ENCODE measurements around the gene SAMD4A. TPM values are rescaled to one million over a fixed set of nuclear protein-coding genes. Genes with fewer than 3 reads are reported as not detected.

The SAMD4A gene
- total RNA-seq, 1 donor from 2014 or later, result 57.0 TPM

- no peak for DNase-seq (ENCODE audit: low spot score)
- Mint-ChIP-seq H3K27me3 (ENCODE audit: low read depth) (no peaks in the 10 kb centered on the region), H3K4me3 (ENCODE audit: unreplicated experiment) (no peak overlapping the region), H3K36me3 (ENCODE audit: low read depth) (peaks cover 25% of the 10 kb centered on the region), H3K9me3 (ENCODE audit: low read depth) (no peaks in the 10 kb centered on the region), H3K27ac (ENCODE audit: unreplicated experiment) (no peak overlapping the region), H3K4me1 (ENCODE audit: low read depth) (peaks cover 27% of the 10 kb centered on the region)
- TF ChIP-seq, protein P1, sequence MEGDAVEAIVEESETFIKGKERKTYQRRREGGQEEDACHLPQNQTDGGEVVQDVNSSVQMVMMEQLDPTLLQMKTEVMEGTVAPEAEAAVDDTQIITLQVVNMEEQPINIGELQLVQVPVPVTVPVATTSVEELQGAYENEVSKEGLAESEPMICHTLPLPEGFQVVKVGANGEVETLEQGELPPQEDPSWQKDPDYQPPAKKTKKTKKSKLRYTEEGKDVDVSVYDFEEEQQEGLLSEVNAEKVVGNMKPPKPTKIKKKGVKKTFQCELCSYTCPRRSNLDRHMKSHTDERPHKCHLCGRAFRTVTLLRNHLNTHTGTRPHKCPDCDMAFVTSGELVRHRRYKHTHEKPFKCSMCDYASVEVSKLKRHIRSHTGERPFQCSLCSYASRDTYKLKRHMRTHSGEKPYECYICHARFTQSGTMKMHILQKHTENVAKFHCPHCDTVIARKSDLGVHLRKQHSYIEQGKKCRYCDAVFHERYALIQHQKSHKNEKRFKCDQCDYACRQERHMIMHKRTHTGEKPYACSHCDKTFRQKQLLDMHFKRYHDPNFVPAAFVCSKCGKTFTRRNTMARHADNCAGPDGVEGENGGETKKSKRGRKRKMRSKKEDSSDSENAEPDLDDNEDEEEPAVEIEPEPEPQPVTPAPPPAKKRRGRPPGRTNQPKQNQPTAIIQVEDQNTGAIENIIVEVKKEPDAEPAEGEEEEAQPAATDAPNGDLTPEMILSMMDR (IDR thresholded peaks at IDR 0.05), result no peak
These were observed 194.1 kb downstream of the SAMD4A start for GRCh38 chr14:54760866-54761575.

- Mint-ChIP-seq H3K4me1 (ENCODE audit: low read depth) (peaks cover 27% of the 10 kb centered on the region), H3K9me3 (ENCODE audit: low read depth) (no peaks in the 10 kb centered on the region), H3K27ac (ENCODE audit: unreplicated experiment) (peak overlapping the region; percentile 25), H3K27me3 (ENCODE audit: low read depth) (no peaks in the 10 kb centered on the region), H3K4me3 (ENCODE audit: unreplicated experiment) (no peak overlapping the region), H3K36me3 (ENCODE audit: low read depth) (peaks cover 30% of the 10 kb centered on the region)
- TF ChIP-seq, protein P1 (IDR thresholded peaks at IDR 0.05), result no peak
- DNase-seq (ENCODE audit: low spot score), result no peak
These were observed 194.9 kb downstream of the SAMD4A start for GRCh38 chr14:54761835-54762234.

- peak overlapping the region; percentile 82 for H3K27ac Mint-ChIP-seq (ENCODE audit: unreplicated experiment)
- peaks cover 27% of the 10 kb centered on the region for H3K4me1 Mint-ChIP-seq (ENCODE audit: low read depth)
- DNase-seq (ENCODE audit: low spot score), result no peak
- no peaks in the 10 kb centered on the region for H3K27me3 Mint-ChIP-seq (ENCODE audit: low read depth)
- H3K9me3 Mint-ChIP-seq (ENCODE audit: low read depth), result no peaks in the 10 kb centered on the region
- H3K4me3 Mint-ChIP-seq (ENCODE audit: unreplicated experiment), result no peak overlapping the region
- H3K36me3 Mint-ChIP-seq (ENCODE audit: low read depth), result peaks cover 31% of the 10 kb centered on the region
- TF ChIP-seq, protein P1 (IDR thresholded peaks at IDR 0.05), result no peak
These were observed 195.4 kb downstream of the SAMD4A start for GRCh38 chr14:54762296-54762695.

GRCh38 chr14:54763761-54764160 is 196.8 kb downstream of the SAMD4A start:
- Mint-ChIP-seq H3K36me3 (ENCODE audit: low read depth) (peaks cover 31% of the 10 kb centered on the region), H3K27me3 (ENCODE audit: low read depth) (no peaks in the 10 kb centered on the region), H3K4me1 (ENCODE audit: low read depth) (peaks cover 27% of the 10 kb centered on the region), H3K27ac (ENCODE audit: unreplicated experiment) (no peak overlapping the region), H3K4me3 (ENCODE audit: unreplicated experiment) (no peak overlapping the region), H3K9me3 (ENCODE audit: low read depth) (no peaks in the 10 kb centered on the region)
- DNase-seq (ENCODE audit: low spot score), result no peak
- TF ChIP-seq, protein P1 (IDR thresholded peaks at IDR 0.05), result no peak

DNA sequence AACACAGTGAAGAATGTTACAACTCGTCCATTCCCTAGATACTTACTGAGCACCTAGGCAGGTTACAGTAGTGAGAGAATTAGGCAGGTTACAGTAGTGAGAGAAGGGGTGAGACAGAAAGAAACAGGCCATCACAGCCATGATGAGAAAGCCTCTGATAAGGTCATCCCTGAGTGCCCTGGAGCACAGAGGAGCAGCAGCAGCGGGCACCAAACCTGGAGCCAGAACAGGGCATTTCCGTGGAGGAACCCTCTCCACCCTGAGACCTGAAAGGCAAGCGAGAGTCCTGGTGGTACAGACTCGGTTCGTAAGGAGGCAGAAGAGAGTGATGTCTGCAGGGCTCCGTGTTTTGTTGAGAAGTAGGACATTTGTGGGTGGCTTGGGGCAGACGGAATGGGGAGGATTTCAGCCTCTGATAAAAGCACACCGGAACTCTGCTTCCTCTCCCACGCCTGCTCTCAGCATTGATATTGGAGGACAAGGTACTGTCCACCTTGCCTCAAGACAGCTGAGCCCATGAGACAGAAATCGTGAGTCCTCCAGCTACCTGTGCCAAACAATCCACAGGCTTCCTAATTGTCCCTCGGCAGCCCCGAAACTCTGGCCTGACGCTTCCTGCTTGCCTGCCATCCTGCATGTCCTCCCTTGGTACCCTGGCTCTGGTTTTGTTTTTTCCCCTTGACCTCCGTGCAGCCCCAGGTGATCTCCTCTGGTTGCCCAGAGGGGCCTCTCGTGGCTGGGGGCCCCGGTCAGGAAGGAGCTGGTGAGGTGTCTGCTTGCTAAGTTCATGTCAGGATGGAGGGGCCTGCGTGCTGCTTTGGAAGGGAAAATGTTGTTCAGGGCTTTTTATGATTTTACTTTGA is 199.6 kb downstream of the SAMD4A start:
- TF ChIP-seq, protein P1 (IDR thresholded peaks at IDR 0.05), result no peak
- no peak for DNase-seq (ENCODE audit: low spot score)
- no peaks in the 10 kb centered on the region for H3K9me3 Mint-ChIP-seq (ENCODE audit: low read depth)
- H3K27ac Mint-ChIP-seq (ENCODE audit: unreplicated experiment), result peak overlapping the region; percentile 49
- H3K36me3 Mint-ChIP-seq (ENCODE audit: low read depth), result peaks cover 26% of the 10 kb centered on the region
- peaks cover 40% of the 10 kb centered on the region for H3K4me1 Mint-ChIP-seq (ENCODE audit: low read depth)
- H3K27me3 Mint-ChIP-seq (ENCODE audit: low read depth), result no peaks in the 10 kb centered on the region
- no peak overlapping the region for H3K4me3 Mint-ChIP-seq (ENCODE audit: unreplicated experiment)

All from chondrocyte (in vitro differentiated cells).